ENCODE data around the gene DYNLT4.
"Not testable (repeated sequence)": the region's sequence is repeated elsewhere in the genome, so short reads cannot be mapped to it uniquely, and the experiment has no call there.

The DYNLT4 gene

GRCh38 chr1:44786841-44787426 is 20.2 kb downstream of the DYNLT4 start:
- DNase-seq = no peak

GRCh38 chr1:44786138-44786840 is 20.9 kb downstream of the DYNLT4 start:
- DNase-seq = peak; percentile 82

GRCh38 chr1:44785501-44786137 is 21.5 kb downstream of the DYNLT4 start:
- no peak for DNase-seq

GRCh38 chr1:44785029-44785380 is 22.1 kb downstream of the DYNLT4 start:
- DNase-seq = no peak

- DNase-seq = no peak
These were observed 22.8 kb downstream of the DYNLT4 start for GRCh38 chr1:44784094-44785028.

GRCh38 chr1:44783697-44784093 is 23.5 kb downstream of the DYNLT4 start:
- no peak for DNase-seq

GRCh38 chr1:44780583-44781121 is 26.5 kb downstream of the DYNLT4 start:
- no peak for DNase-seq

GRCh38 chr1:44778705-44779576 is 28.2 kb downstream of the DYNLT4 start:
- no peak for DNase-seq

- no peak for DNase-seq
These were observed 29.0 kb downstream of the DYNLT4 start for GRCh38 chr1:44777969-44778635.

GRCh38 chr1:44777547-44777946 is 29.6 kb downstream of the DYNLT4 start:
- no peak for DNase-seq

- no peak for DNase-seq
These were observed 30.5 kb downstream of the DYNLT4 start for GRCh38 chr1:44776730-44777068.

- peak; percentile 61 for DNase-seq
These were observed 31.0 kb downstream of the DYNLT4 start for GRCh38 chr1:44775930-44776729.

- peak; percentile 89 for DNase-seq
These were observed 31.8 kb downstream of the DYNLT4 start, which contains the start of gene RPS8 for GRCh38 chr1:44775078-44775929. RPS8 (plus strand) TSS chr1:44775540; CDS start chr1:44775597, 57 bp downstream.

GRCh38 chr1:44766421-44766820 is 40.7 kb downstream of the DYNLT4 start:
- not testable (repeated sequence) for DNase-seq

GRCh38 chr1:44760876-44761275 is 46.3 kb downstream of the DYNLT4 start:
- DNase-seq = no peak

GRCh38 chr1:44759077-44759476 is 48.1 kb downstream of the DYNLT4 start:
- no peak for DNase-seq

GRCh38 chr1:44757420-44757819 is 49.7 kb downstream of the DYNLT4 start:
- no peak for DNase-seq

Data from activated CD8-positive, alpha-beta memory T cell treated with anti-CD3 and anti-CD28 coated beads, Interleukin-2, amount 50 U/mL, for 4 hours (primary cell).